Natural killer cell treated with Interleukin-12 subunit alpha and Interleukin-12 subunit beta and Interleukin-15 and Interleukin-18, amount 100 ng/mL, for 72 hours (primary cell): ENCODE results near the gene GAREM2. TPM values are rescaled to one million over a fixed set of nuclear protein-coding genes. Genes with fewer than 3 reads are reported as not detected.
"Not testable (repeated sequence)": the region's sequence is repeated elsewhere in the genome, so short reads cannot be mapped to it uniquely, and the experiment has no call there.

Experiments
- ATAC-seq, 2 donors: fragments of 150-1000 bp; cut with Tn5 transposase in 1 of 2; sonication (Bioruptor Pico), chemical (Tn5 transposase) in 1 of 2; 2 replicates each; pipeline ENCODE4 v1.10.0; 2021
- DNase-seq: peaks from one replicate; pipeline ENCODE4 v3.0.0; 2022; ENCODE audit warnings: low spot score
- H3K27ac Mint-ChIP-seq, 2 donors: 1 replicate in 1 of 2; 2 replicates in 1 of 2; pipeline ENCODE4 v1.8.0; 2022; ENCODE audit warnings: mixed read lengths in 2 of 2, mild to moderate bottlenecking in 1 of 2, moderate library complexity in 1 of 2
- H3K27me3 Mint-ChIP-seq, 2 donors: 1 replicate in 1 of 2; 2 replicates in 1 of 2; pipeline ENCODE4 v1.8.0; 2022; ENCODE audit warnings: mixed read lengths in 2 of 2
- H3K36me3 Mint-ChIP-seq: one replicate; pipeline ENCODE4 v1.8.0; 2022; ENCODE audit warnings: mixed read lengths
- H3K4me1 Mint-ChIP-seq, 2 donors: 1 replicate in 1 of 2; 2 replicates in 1 of 2; pipeline ENCODE4 v1.8.0; 2022; ENCODE audit warnings: low read depth in 2 of 2, mixed read lengths in 2 of 2, mild to moderate bottlenecking in 1 of 2
- H3K4me3 Mint-ChIP-seq: one replicate; pipeline ENCODE4 v1.8.0; 2022; ENCODE audit warnings: mixed read lengths
- H3K9me3 Mint-ChIP-seq: 2 replicates; pipeline ENCODE4 v1.8.0; 2022; ENCODE audit warnings: mixed read lengths
- total RNA-seq, 2 donors: library from RNA; stranded (reverse); gene quantifications; one replicate each; pipeline ENCODE4 v1.2.3, GENCODE V29; 2022

The GAREM2 gene
- total RNA-seq, 2 donors from 2014 or later: 4.1 TPM

DNA sequence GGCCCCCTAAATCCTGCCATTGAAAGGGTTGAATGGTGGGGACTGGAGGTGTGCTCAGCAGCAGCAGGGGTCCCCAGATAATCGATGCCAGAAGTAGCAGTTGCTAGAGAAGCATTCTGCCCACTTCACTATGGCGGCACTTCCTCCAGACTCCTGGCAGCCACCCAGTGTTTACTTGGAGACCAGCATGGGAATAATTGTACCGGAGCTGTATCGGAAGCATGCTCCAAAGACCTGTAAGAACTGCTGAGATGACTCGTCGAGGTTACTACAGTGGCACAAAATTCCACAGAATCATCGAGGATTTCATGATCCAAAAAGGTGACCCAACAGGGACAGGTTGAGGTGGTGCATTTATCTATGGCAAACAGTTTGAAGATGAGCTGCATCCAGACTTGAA lies 11.0 kb upstream of the GAREM2 start:
- DNase-seq: no peak
- Mint-ChIP-seq H3K9me3 (no peaks in the 10 kb centered on the region), H3K36me3 (no peaks in the 10 kb centered on the region), H3K27ac (no peak overlapping the region), H3K27me3 (no peaks in the 10 kb centered on the region), H3K4me3 (no peak overlapping the region), H3K4me1 (no peaks in the 10 kb centered on the region)
- ATAC-seq: no peak

DNA sequence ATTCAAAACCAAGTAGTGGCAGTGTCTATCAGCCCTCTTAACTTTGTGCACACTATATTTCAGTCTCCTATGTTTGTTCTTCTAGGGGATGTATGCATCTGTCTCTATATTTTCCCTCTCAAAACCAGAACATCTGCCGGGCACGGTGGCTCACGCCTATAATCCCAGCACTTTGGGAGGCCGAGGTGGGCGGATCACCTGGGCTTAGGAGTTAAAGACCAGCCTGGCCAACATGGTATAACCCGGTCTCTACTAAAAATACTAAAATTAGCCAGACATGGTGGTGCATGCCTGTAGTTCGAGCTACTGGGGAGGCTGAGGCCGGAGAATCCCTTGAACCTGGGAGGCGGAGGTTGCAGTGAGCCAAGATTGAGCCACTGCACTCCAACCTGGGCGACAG lies 9.9 kb upstream of the GAREM2 start:
- no peak for ATAC-seq
- Mint-ChIP-seq H3K4me1 (no peaks in the 10 kb centered on the region), H3K9me3 (no peaks in the 10 kb centered on the region), H3K27ac (no peak overlapping the region), H3K4me3 (no peak overlapping the region), H3K36me3 (no peaks in the 10 kb centered on the region), H3K27me3 (no peaks in the 10 kb centered on the region)
- no peak for DNase-seq

- H3K4me1 Mint-ChIP-seq: no peaks in the 10 kb centered on the region
- H3K9me3 Mint-ChIP-seq: no peaks in the 10 kb centered on the region
- DNase-seq (no peak), ATAC-seq (no peak)
- no peak overlapping the region for H3K27ac Mint-ChIP-seq
- H3K4me3 Mint-ChIP-seq: no peak overlapping the region
- peaks cover 0 to under 1% of the 10 kb centered on the region in 2 donors for H3K27me3 Mint-ChIP-seq
- H3K36me3 Mint-ChIP-seq: no peaks in the 10 kb centered on the region
Measured at GRCh38 chr2:26164231-26164630, 8.7 kb upstream of the GAREM2 start.

DNA sequence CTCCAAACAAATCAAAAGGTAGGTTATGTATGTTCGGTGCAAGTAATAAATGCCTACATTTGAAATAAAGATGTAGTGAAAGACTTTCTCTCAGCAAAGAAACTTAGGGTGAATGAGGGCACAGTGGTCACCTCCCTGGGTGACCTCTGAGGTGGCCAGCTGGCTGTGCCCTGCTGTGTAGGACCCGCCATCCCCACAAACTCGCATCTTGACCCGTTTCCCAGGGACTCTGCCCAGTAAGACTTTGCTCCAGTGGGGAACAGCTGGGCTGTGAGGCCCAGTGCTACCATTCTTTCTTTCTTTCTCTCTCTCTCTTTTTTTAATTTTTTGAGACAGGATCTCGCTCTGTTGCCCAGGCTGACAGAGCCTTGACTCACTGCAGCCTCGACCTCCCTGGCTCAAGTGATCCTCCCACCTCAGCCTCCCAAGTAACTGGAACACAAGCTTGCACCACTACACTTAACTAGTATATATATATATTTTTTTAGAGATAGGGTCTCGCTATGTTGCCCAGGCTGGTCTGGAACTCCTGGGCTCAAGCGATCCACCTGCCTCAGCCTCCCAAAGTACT lies 8.2 kb upstream of the GAREM2 start:
- H3K4me1 Mint-ChIP-seq: no peaks in the 10 kb centered on the region
- peaks cover 4% of the 10 kb centered on the region in 2 donors for H3K27me3 Mint-ChIP-seq
- H3K36me3 Mint-ChIP-seq: no peaks in the 10 kb centered on the region
- peak; percentile 1 for DNase-seq
- H3K9me3 Mint-ChIP-seq: no peaks in the 10 kb centered on the region
- no peak for ATAC-seq
- no peak overlapping the region for H3K27ac Mint-ChIP-seq
- H3K4me3 Mint-ChIP-seq: no peak overlapping the region

- Mint-ChIP-seq H3K4me1 (no peaks in the 10 kb centered on the region), H3K9me3 (no peaks in the 10 kb centered on the region), H3K27me3 (peaks cover 6 to 7% of the 10 kb centered on the region in 2 donors), H3K36me3 (no peaks in the 10 kb centered on the region), H3K27ac (no peak overlapping the region), H3K4me3 (no peak overlapping the region)
- DNase-seq (peak; percentile 37), ATAC-seq (no peak)
Measured at GRCh38 chr2:26165403-26165802, 7.5 kb upstream of the GAREM2 start.

DNA sequence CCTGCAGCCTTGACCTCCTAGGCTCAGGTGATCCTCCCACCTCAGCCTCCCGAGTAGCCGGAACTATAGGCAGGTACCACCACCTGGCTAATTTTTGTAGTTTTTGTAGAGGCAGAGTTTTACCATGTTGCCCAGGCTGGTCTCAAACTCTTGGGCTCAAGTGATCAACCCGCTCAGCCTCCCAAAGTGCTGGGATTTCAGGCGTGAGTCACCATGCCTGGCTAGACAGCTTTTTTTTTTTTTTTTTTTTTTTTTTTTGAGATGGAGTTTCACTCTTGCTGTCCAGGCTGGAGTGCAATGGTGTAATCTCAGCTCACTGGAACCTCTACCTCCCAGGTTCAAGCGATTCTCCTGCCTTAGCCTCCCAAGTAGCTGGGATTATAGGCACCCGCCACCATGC lies 6.3 kb upstream of the GAREM2 start:
- H3K36me3 Mint-ChIP-seq, H3K27ac Mint-ChIP-seq, H3K4me3 Mint-ChIP-seq, H3K9me3 Mint-ChIP-seq, ATAC-seq, DNase-seq, H3K4me1 Mint-ChIP-seq: not testable (repeated sequence)
- peaks cover 8 to 14% of the 10 kb centered on the region in 2 donors for H3K27me3 Mint-ChIP-seq

GRCh38 chr2:26168785-26169184 lies 4.1 kb upstream of the GAREM2 start:
- DNase-seq: peak; percentile 35
- H3K9me3 Mint-ChIP-seq: no peaks in the 10 kb centered on the region
- peaks cover 16 to 22% of the 10 kb centered on the region in 2 donors for H3K27me3 Mint-ChIP-seq
- H3K36me3 Mint-ChIP-seq: peaks cover 6% of the 10 kb centered on the region
- H3K4me1 Mint-ChIP-seq: peaks cover 10 to 11% of the 10 kb centered on the region in 2 donors
- no peak overlapping the region for H3K27ac Mint-ChIP-seq
- no peak for ATAC-seq
- no peak overlapping the region for H3K4me3 Mint-ChIP-seq

DNA sequence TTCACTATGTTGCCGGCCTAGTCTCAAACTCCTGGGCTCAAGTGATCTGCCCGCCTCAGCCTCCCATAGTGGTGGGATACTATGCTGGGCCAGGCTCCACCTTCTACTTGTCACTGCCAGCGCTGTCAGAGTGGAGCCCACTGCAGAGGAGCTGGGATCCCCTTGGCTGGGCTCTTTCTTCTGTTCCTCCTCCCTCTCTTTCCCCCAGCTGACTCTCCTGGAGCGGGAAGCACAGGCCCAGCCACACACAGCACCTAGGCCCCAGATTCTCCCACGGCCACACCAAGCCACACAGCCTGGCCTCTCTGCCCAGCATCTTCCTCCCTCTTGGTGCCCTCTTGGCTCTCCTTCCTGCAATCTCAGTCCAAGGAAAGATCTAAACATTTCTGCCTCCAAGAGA lies 3.7 kb upstream of the GAREM2 start:
- Mint-ChIP-seq H3K36me3 (peaks cover 6% of the 10 kb centered on the region), H3K27me3 (peaks cover 17 to 24% of the 10 kb centered on the region in 2 donors), H3K4me3 (no peak overlapping the region), H3K4me1 (peaks cover 11 to 13% of the 10 kb centered on the region in 2 donors), H3K9me3 (no peaks in the 10 kb centered on the region), H3K27ac (no peak overlapping the region)
- DNase-seq: no peak
- ATAC-seq: no peak

DNA sequence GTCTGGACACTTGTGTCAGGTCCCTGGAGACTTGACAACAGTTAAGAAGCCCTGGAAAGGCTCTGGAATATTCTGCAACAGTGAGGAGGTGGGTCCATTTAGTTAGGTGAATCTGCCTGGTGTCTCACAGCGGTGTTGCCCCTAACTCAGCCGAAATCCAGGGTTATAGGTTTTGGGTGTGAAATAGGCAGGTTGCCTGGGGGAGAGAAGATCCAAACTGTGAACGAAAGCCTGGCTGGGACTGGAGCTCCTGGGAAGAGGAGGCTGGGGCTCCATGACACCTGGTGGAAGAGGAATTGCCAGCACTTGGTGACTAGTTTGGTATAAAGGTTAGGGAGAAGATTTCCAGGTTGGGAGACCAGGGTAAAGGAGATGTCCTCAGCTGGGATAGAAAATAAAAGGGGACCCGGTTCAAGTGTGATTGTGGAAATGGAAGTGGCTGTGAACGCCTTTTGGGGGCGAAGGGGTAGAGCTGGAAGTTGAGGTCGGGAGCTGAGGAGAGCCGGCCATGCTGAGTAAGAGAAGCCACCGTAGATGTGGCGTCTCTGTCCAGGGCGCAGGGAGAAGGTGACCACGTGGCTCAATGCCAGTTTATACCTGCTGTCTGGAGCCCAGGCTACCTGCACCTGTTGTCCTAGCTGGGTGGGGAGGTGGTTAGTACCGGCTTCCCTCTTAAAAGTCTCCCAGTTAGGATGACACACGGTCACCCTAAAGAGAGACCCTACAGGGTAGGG lies 3.0 kb upstream of the GAREM2 start:
- Mint-ChIP-seq H3K9me3 (no peaks in the 10 kb centered on the region), H3K36me3 (peaks cover 6% of the 10 kb centered on the region), H3K27me3 (peaks cover 23 to 31% of the 10 kb centered on the region in 2 donors), H3K27ac (no peak overlapping the region), H3K4me3 (no peak overlapping the region), H3K4me1 (peaks cover 17 to 19% of the 10 kb centered on the region in 2 donors)
- DNase-seq (peak; percentile 40), ATAC-seq (no peak)

GRCh38 chr2:26170795-26171194 lies 2.1 kb upstream of the GAREM2 start:
- Mint-ChIP-seq H3K9me3 (no peaks in the 10 kb centered on the region), H3K27ac (no peak overlapping the region), H3K4me1 (peaks cover 19 to 21% of the 10 kb centered on the region in 2 donors), H3K27me3 (peaks cover 28 to 33% of the 10 kb centered on the region in 2 donors), H3K4me3 (no peak overlapping the region), H3K36me3 (peaks cover 6% of the 10 kb centered on the region)
- ATAC-seq (no peak), DNase-seq (peak; percentile 23)

DNA sequence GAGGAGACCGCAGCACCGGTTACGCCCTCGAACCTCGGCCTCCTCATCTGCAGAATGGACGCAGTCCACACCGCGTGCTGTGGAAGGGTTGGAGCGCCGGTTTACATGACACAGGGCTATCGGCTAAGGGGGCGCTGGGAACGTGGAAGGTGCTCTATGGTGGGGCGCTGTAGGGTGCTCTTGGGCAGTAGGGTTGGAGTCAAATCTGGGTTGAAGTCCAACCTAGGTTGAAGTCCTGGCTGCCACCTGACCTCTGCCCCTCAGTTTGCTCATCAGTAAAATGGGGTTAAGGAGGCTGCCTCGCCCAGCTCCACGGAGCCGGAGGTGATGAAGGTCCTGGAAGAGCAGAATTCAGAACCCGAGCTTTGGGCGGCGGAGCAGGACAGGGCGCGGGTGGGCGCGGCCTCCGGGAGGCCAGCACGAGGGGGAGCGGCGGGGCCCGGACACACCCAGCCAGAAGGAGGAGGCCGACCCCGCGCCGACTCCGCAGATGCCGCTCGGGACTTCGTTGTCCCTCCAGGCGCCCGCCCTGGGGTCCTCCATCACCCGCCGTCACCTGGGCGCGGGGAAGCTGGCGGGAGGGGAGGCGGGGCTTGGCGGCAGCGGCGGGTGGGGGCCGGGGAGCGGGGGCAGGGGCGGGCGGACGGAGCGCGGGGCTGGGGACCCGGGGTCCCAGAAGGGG lies 558 bp upstream of the GAREM2 start:
- no peak overlapping the region for H3K27ac Mint-ChIP-seq
- H3K4me3 Mint-ChIP-seq: peak overlapping the region; percentile 75
- no peak for DNase-seq
- H3K4me1 Mint-ChIP-seq: peaks cover 19 to 21% of the 10 kb centered on the region in 2 donors
- H3K36me3 Mint-ChIP-seq: peaks cover 6% of the 10 kb centered on the region
- peaks cover 32 to 33% of the 10 kb centered on the region in 2 donors for H3K27me3 Mint-ChIP-seq
- ATAC-seq: no peak
- H3K9me3 Mint-ChIP-seq: no peaks in the 10 kb centered on the region

- ATAC-seq: no peak
- Mint-ChIP-seq H3K4me1 (peaks cover 19 to 21% of the 10 kb centered on the region in 2 donors), H3K9me3 (no peaks in the 10 kb centered on the region), H3K36me3 (peaks cover 6% of the 10 kb centered on the region), H3K27me3 (peaks cover 32 to 33% of the 10 kb centered on the region in 2 donors), H3K4me3 (peak overlapping the region; percentile 56), H3K27ac (no peak overlapping the region)
- DNase-seq: no peak
Measured at GRCh38 chr2:26173776-26174482, 1.0 kb downstream of the GAREM2 start.

GRCh38 chr2:26174691-26175465 lies 2.0 kb downstream of the GAREM2 start:
- Mint-ChIP-seq H3K36me3 (peaks cover 6% of the 10 kb centered on the region), H3K4me1 (peaks cover 23 to 25% of the 10 kb centered on the region in 2 donors), H3K9me3 (no peaks in the 10 kb centered on the region), H3K27ac (no peak overlapping the region), H3K4me3 (peak overlapping the region; percentile 56), H3K27me3 (peaks cover 28 to 30% of the 10 kb centered on the region in 2 donors)
- DNase-seq (no peak), ATAC-seq (peak; percentile 68 to 70)
